H1 (cell line): ENCODE measurements around the gene AOPEP. TPM values are rescaled to one million over a fixed set of nuclear protein-coding genes. Genes with fewer than 3 reads are reported as not detected.

Experiments
- CTCF ChIA-PET: fragments of 300-600 bp; sonication (Branson Sonifier 250); formaldehyde crosslinking; loops from one replicate; lab custom pipeline; 2021; ENCODE audit not compliant: partially characterized antibody; lab: Charles Lee
- POLR2A ChIA-PET: fragments of 300-600 bp; sonication (Branson Sonifier 250); formaldehyde crosslinking; loops from one replicate; lab custom pipeline; 2021; ENCODE audit warnings: inconsistent platforms; ENCODE audit not compliant: partially characterized antibody; lab: Charles Lee
- DNase-seq, 2 experiments: peaks; one replicate each; pipeline versions ENCODE4 v3.0.0 to v3.0.0-alpha.2; 2010 to 2022; ENCODE audit warnings: low spot score in 2 of 2, low read depth in 1 of 2, mixed read lengths in 1 of 2
- FAIRE-seq: peaks from 2 replicates; lab custom pipeline; 2011; peaks lifted over from hg19 to GRCh38; lab: Jason Lieb, UNC
- H2AFZ ChIP-seq: 2 replicates; pipeline ENCODE4 v1.8.1; 2012; ENCODE audit warnings: low read length, inconsistent platforms
- H2AK5ac ChIP-seq: 2 replicates; pipeline ENCODE4 v1.6.1; 2013; ENCODE audit warnings: low read depth, low read length
- H2BK120ac ChIP-seq: replicated peaks from 2 replicates; pipeline ENCODE3; 2013; ENCODE audit warnings: low read depth, low read length, inconsistent platforms
- H2BK12ac ChIP-seq: 2 replicates; pipeline ENCODE4 v1.6.1; 2013; ENCODE audit warnings: low read depth, low read length
- H2BK15ac ChIP-seq: 2 replicates; pipeline ENCODE4 v1.6.1; 2013; ENCODE audit warnings: low read length
- H2BK20ac ChIP-seq: 2 replicates; pipeline ENCODE4 v1.6.1; 2013; ENCODE audit warnings: low read length
- H2BK5ac ChIP-seq: 2 replicates; pipeline ENCODE4 v1.6.1; 2013; ENCODE audit warnings: low read depth, low read length
- H3K14ac ChIP-seq: 2 replicates; pipeline ENCODE4 v1.6.1; 2013; ENCODE audit warnings: inconsistent platforms; ENCODE audit not compliant: insufficient read length
- H3K18ac ChIP-seq: 2 replicates; pipeline ENCODE4 v1.6.1; 2013; ENCODE audit warnings: low read length; ENCODE audit errors: extremely low read depth
- H3K23ac ChIP-seq: 2 replicates; pipeline ENCODE4 v1.6.1; 2013; ENCODE audit warnings: inconsistent platforms; ENCODE audit not compliant: insufficient read length
- H3K23me2 ChIP-seq: 2 replicates; pipeline ENCODE4 v1.6.1; 2013; ENCODE audit warnings: low read depth, low read length
- H3K27ac ChIP-seq: 2 replicates; pipeline ENCODE4 v1.6.1; 2011; ENCODE audit warnings: low read depth, low read length, inconsistent platforms
- H3K27me3 ChIP-seq, 4 experiments: replicated peaks in 1 of 4; 1 replicate in 1 of 4; 2 replicates in 3 of 4; pipeline versions ENCODE4 v1.6.1 to v1.8.1; 2011 to 2013; ENCODE audit warnings: low read length in 3 of 4, mild to moderate bottlenecking in 3 of 4, inconsistent platforms in 2 of 4, mixed read lengths in 2 of 4, moderate library complexity in 1 of 4; ENCODE audit not compliant: control insufficient read depth in 3 of 4, insufficient read depth in 3 of 4; ENCODE audit errors: extremely low read depth in 1 of 4
- H3K36me3 ChIP-seq, 4 experiments: 2 replicates each; pipeline versions ENCODE4 v1.6.1 to v1.8.1; 2011 to 2013; ENCODE audit warnings: mild to moderate bottlenecking in 4 of 4, low read length in 3 of 4, moderate library complexity in 2 of 4, control low read depth in 1 of 4, inconsistent platforms in 1 of 4; ENCODE audit not compliant: insufficient read depth in 4 of 4, control insufficient read depth in 2 of 4
- H3K4ac ChIP-seq: replicated peaks from 2 replicates; pipeline ENCODE3; 2013; ENCODE audit warnings: low read length, low read depth, mixed read lengths, inconsistent platforms; ENCODE audit not compliant: insufficient read length
- H3K4me1 ChIP-seq, 4 experiments: replicated peaks in 1 of 4; 1 replicate in 1 of 4; 2 replicates in 3 of 4; pipeline versions ENCODE4 v1.6.1 to v1.8.1; 2011 to 2013; ENCODE audit warnings: low read length in 3 of 4, inconsistent platforms in 2 of 4, mixed read lengths in 1 of 4; ENCODE audit not compliant: insufficient read depth in 4 of 4, control insufficient read depth in 3 of 4
- H3K4me2 ChIP-seq, 2 experiments: 2 replicates each; pipeline versions ENCODE4 v1.6.1 to v1.8.1; 2011 to 2013; ENCODE audit warnings: low read depth in 2 of 2, low read length in 2 of 2, control low read depth in 1 of 2, inconsistent platforms in 1 of 2, mild to moderate bottlenecking in 1 of 2; ENCODE audit not compliant: insufficient read depth in 1 of 2
- H3K4me3 ChIP-seq, 4 experiments: fragments of 200-600, 300-600 bp in 1 of 4; sonication (generic), shearing (Covaris generic), sonication (Bioruptor Twin) in 1 of 4; 2 replicates each; pipeline versions ENCODE4 v1.5.1 to v1.8.1; 2011 to 2016; ENCODE audit warnings: low read length in 4 of 4, low read depth in 3 of 4, control low read depth in 2 of 4, inconsistent platforms in 2 of 4, mild to moderate bottlenecking in 2 of 4, mixed read lengths in 1 of 4, moderate library complexity in 1 of 4; ENCODE audit not compliant: insufficient read depth in 2 of 4; ENCODE audit errors: extremely low read depth in 1 of 4
- H3K56ac ChIP-seq: replicated peaks from 2 replicates; pipeline ENCODE3; 2013; ENCODE audit warnings: low read depth, mild to moderate bottlenecking, mixed read lengths, low read length, inconsistent platforms; ENCODE audit not compliant: insufficient read length
- H3K79me1 ChIP-seq: 2 replicates; pipeline ENCODE4 v1.6.1; 2013; ENCODE audit warnings: low read depth, low read length, control low read depth
- H3K79me2 ChIP-seq, 2 experiments: 2 replicates each; pipeline versions ENCODE4 v1.6.1 to v1.8.1; 2012 to 2013; ENCODE audit warnings: low read length in 2 of 2, mild to moderate bottlenecking in 2 of 2, inconsistent platforms in 1 of 2; ENCODE audit not compliant: insufficient read depth in 2 of 2, control insufficient read depth in 1 of 2
- H3K9ac ChIP-seq, 4 experiments: replicated peaks in 1 of 4; 1 replicate in 1 of 4; 2 replicates in 3 of 4; pipeline versions ENCODE4 v1.6.1 to v1.8.1; 2011 to 2013; ENCODE audit warnings: low read depth in 3 of 4, low read length in 3 of 4, control low read depth in 2 of 4, mild to moderate bottlenecking in 2 of 4, moderate library complexity in 2 of 4, inconsistent platforms in 1 of 4; ENCODE audit errors: extremely low read depth in 1 of 4
- H3K9me3 ChIP-seq, 2 experiments: 2 replicates each; pipeline versions ENCODE4 v1.6.1 to v1.8.1; 2012 to 2013; ENCODE audit warnings: mild to moderate bottlenecking in 2 of 2, moderate library complexity in 2 of 2, control low read depth in 1 of 2, inconsistent platforms in 1 of 2, low read depth in 1 of 2, low read length in 1 of 2, mixed read lengths in 1 of 2; ENCODE audit not compliant: insufficient read depth in 2 of 2
- H4K20me1 ChIP-seq, 2 experiments: replicated peaks in 1 of 2; 2 replicates each; pipeline versions ENCODE3 to v1.8.1; 2011 to 2013; ENCODE audit warnings: inconsistent platforms in 2 of 2, low read length in 2 of 2, mild to moderate bottlenecking in 1 of 2; ENCODE audit not compliant: insufficient read depth in 2 of 2, control insufficient read depth in 1 of 2
- H4K5ac ChIP-seq: 2 replicates; pipeline ENCODE4 v1.6.1; 2013; ENCODE audit warnings: low read length, low read depth, mixed read lengths, inconsistent platforms; ENCODE audit not compliant: insufficient read length
- H4K8ac ChIP-seq: 2 replicates; pipeline ENCODE4 v1.8.0; 2013; ENCODE audit warnings: mild to moderate bottlenecking, moderate library complexity, low read length, inconsistent platforms; ENCODE audit not compliant: insufficient read depth; ENCODE audit errors: extremely low read depth
- H4K91ac ChIP-seq: replicated peaks from 2 replicates; pipeline ENCODE3; 2013; ENCODE audit warnings: low read length, mixed read lengths, inconsistent platforms; ENCODE audit not compliant: insufficient read length
- EGR1 ChIP-seq: IDR thresholded peaks from 2 replicates; pipeline ENCODE4 v1.6.1; 2011; ENCODE audit warnings: low read depth, low read length, borderline replicate concordance
- EP300 ChIP-seq, 2 experiments: IDR thresholded peaks; 1 replicate in 1 of 2; 2 replicates in 1 of 2; pipeline ENCODE4 v1.6.1; 2011 to 2012; ENCODE audit warnings: low read depth in 2 of 2, low read length in 2 of 2, mild to moderate bottlenecking in 2 of 2, borderline replicate concordance in 1 of 2, inconsistent platforms in 1 of 2, moderate library complexity in 1 of 2
- FOSL1 ChIP-seq: IDR thresholded peaks from 2 replicates; pipeline ENCODE4 v1.6.1; 2011; ENCODE audit warnings: mild to moderate bottlenecking, low read depth, low read length, moderate library complexity; ENCODE audit not compliant: insufficient read depth
- WGBS, 2 experiments: shearing (Covaris generic) in 1 of 2; methylation state at CpG; one replicate each; pipeline versions ENCODE4 v1.1.6 to v1.1.7; 2013 to 2015; ENCODE audit warnings: low lambda C conversion rate in 2 of 2, mixed read lengths in 2 of 2, inconsistent platforms in 1 of 2, low coverage in 1 of 2, missing lambda C conversion rate in 1 of 2; ENCODE audit not compliant: insufficient replicate concordance in 2 of 2, insufficient coverage in 1 of 2, insufficient read length in 1 of 2; ENCODE audit errors: extremely low coverage in 1 of 2, missing lambda C conversion rate in 1 of 2; 5-methylcytosine and 5-hydroxymethylcytosine counted together
- polyA plus RNA-seq, 7 experiments: library from polyadenylated mRNA; depleted of rRNA in 3 of 7; stranded (reverse) in 5 of 7; unstranded in 2 of 7; fragments of >200 nt in 5 of 7; fragments of 200-250 nt in 2 of 7; gene quantifications; 1 replicate in 5 of 7; 2 replicates in 1 of 7; 4 replicates in 1 of 7; pipeline versions ENCODE4 v1.2.1 to v1.2.3, GENCODE V29; 2011 to 2013; ENCODE audit warnings: missing spikeins in 2 of 7, mixed read lengths in 2 of 7
- total RNA-seq: library from RNA; stranded (reverse); fragmentation: NEBNext Ultra II Directional; extraction: Animal tissue kit (Norgen Biotek cat#: 25700); gene quantifications from 2 replicates; pipeline ENCODE4 v1.2.1, GENCODE V29; 2021
- TF ChIP-seq, protein P1 (sequence below), 3 experiments: IDR thresholded peaks; 1 replicate in 2 of 3; 2 replicates in 1 of 3; pipeline versions ENCODE4 v1.5.1 to v1.6.1; 2011; ENCODE audit warnings: low read length in 3 of 3, mild to moderate bottlenecking in 3 of 3, inconsistent platforms in 2 of 3, low read depth in 1 of 3, moderate library complexity in 1 of 3; ENCODE audit not compliant: insufficient read depth in 1 of 3; ENCODE audit errors: control extremely low read depth in 1 of 3

AOPEP gene
- total and polyA plus RNA-seq, 2 of the 8 experiments (the other 6 are each of a cell fraction or from before 2014, with no cell fraction given) = 6.1 to 14.3 TPM

DNA sequence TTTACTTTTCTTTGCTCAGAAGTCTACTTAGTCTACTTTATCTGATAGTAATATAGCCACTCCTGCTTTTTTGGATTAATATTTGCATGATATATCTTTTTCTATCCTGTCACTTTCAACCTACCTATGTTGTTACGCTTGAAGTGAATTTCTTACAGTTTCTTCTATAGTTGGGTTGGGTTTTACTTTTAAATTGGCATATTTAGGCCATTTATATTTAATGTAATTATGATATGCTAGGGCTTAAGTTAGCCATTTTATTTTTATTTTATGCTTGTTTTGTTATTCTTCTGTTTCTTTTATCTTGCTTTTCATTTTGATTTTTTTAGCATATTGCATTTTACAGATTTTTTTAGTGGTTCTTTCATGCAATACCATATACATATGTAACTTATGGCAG, 164.7 kb downstream of the AOPEP start:
- H3K4ac ChIP-seq = no peak overlapping the region
- no peak for DNase-seq
- H4K5ac ChIP-seq = no peak overlapping the region
- no peak overlapping the region for H2BK120ac ChIP-seq
- H2AK5ac ChIP-seq = no peak overlapping the region
- no peaks in the 10 kb centered on the region for H3K27me3 ChIP-seq
- H3K79me2 ChIP-seq = no peaks in the 10 kb centered on the region
- no peak overlapping the region for H4K8ac ChIP-seq
- no peak overlapping the region for H3K27ac ChIP-seq
- H2BK12ac ChIP-seq = no peak overlapping the region
- no peaks in the 10 kb centered on the region for H3K36me3 ChIP-seq
- H3K56ac ChIP-seq = no peak overlapping the region
- H3K9ac ChIP-seq = no peak overlapping the region
- H4K20me1 ChIP-seq = no peaks in the 10 kb centered on the region
- H3K4me2 ChIP-seq = no peak overlapping the region
- no peak overlapping the region for H2BK5ac ChIP-seq
- 84% methylated on average over 1 of the region's 1 CpG; no CpG with 5 or more reads in 1 of the 2 experiments for WGBS, 2 experiments
- no peak overlapping the region for H3K4me3 ChIP-seq
- H4K91ac ChIP-seq = no peak overlapping the region
- no peak overlapping the region for H3K18ac ChIP-seq
- H2BK20ac ChIP-seq = no peak overlapping the region
- H3K23me2 ChIP-seq = no peaks in the 10 kb centered on the region
- H3K14ac ChIP-seq = no peak overlapping the region
- no peak overlapping the region for H2AFZ ChIP-seq
- no peak overlapping the region for H2BK15ac ChIP-seq
- CTCF ChIA-PET = no interaction called here
- no peaks in the 10 kb centered on the region for H3K4me1 ChIP-seq
- 0 out of 4 replicates have a peak, but pooled peaks cover 3 to 5% of the 10 kb centered on the region in 2 experiments for H3K9me3 ChIP-seq
- H3K79me1 ChIP-seq = no peaks in the 10 kb centered on the region
- TF ChIP-seq EGR1 (no peak), EP300 (IDR thresholded peaks at IDR 0.05; ENCODE audit: borderline replicate concordance in 1 of 2, low read depth in 2 of 2, low read length in 2 of 2) (no peak), FOSL1 (no peak)
- TF ChIP-seq, protein P1, sequence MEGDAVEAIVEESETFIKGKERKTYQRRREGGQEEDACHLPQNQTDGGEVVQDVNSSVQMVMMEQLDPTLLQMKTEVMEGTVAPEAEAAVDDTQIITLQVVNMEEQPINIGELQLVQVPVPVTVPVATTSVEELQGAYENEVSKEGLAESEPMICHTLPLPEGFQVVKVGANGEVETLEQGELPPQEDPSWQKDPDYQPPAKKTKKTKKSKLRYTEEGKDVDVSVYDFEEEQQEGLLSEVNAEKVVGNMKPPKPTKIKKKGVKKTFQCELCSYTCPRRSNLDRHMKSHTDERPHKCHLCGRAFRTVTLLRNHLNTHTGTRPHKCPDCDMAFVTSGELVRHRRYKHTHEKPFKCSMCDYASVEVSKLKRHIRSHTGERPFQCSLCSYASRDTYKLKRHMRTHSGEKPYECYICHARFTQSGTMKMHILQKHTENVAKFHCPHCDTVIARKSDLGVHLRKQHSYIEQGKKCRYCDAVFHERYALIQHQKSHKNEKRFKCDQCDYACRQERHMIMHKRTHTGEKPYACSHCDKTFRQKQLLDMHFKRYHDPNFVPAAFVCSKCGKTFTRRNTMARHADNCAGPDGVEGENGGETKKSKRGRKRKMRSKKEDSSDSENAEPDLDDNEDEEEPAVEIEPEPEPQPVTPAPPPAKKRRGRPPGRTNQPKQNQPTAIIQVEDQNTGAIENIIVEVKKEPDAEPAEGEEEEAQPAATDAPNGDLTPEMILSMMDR (IDR thresholded peaks at IDR 0.05; ENCODE audit: control extremely low read depth in 1 of 3, insufficient read depth in 1 of 3, low read depth in 1 of 3, low read length in 3 of 3) = no peak
- TF ChIP-seq, all 59 proteins: peak for 0
- POLR2A ChIA-PET = no interaction called here
- no peak overlapping the region for H3K23ac ChIP-seq
- FAIRE-seq = no peak
